Coronary artery (tissue), 2 donors: ENCODE results near the gene RASAL1.

Experiments used
- DNase-seq: peaks from one replicate; pipeline ENCODE4 v3.0.0-alpha.2; 2017; ENCODE audit warnings: low spot score
- H3K27ac ChIP-seq, 2 donors: fragments of 200-600 bp; sonication (generic); one replicate each; pipeline ENCODE4 v1.5.1; 2016 to 2019
- H3K4me3 ChIP-seq: fragments of 200-600 bp; sonication (generic); 2 replicates; pipeline ENCODE4 v1.5.1; 2016; ENCODE audit warnings: mild to moderate bottlenecking, moderate library complexity
- TF ChIP-seq, protein P1 (sequence below): fragments of 200-600 bp; sonication (generic); IDR thresholded peaks from one replicate; pipeline ENCODE4 v1.5.1; 2019; ENCODE audit warnings: antibody characterized with exemption

Gene RASAL1

DNA sequence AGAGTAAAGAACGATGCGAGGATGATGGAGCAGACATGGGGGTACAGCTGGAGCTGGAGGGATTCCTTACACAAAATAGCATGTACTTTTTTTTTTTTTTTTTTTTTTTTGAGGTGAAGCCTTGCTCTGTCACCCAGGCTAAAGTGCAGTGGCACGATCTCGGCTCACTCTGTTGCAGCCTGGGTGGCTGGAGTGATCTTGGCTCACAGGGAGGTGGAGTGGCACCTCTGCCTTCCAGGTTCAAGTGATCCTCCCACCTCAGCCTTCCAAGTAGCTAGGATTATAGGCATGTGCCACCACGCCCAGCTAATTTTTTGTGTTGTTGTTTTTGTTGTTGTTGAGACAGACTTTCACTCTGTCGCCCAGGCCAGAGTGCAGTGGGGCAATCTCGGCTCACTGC is 5.1 kb upstream of the RASAL1 start:
- TF ChIP-seq, protein P1, sequence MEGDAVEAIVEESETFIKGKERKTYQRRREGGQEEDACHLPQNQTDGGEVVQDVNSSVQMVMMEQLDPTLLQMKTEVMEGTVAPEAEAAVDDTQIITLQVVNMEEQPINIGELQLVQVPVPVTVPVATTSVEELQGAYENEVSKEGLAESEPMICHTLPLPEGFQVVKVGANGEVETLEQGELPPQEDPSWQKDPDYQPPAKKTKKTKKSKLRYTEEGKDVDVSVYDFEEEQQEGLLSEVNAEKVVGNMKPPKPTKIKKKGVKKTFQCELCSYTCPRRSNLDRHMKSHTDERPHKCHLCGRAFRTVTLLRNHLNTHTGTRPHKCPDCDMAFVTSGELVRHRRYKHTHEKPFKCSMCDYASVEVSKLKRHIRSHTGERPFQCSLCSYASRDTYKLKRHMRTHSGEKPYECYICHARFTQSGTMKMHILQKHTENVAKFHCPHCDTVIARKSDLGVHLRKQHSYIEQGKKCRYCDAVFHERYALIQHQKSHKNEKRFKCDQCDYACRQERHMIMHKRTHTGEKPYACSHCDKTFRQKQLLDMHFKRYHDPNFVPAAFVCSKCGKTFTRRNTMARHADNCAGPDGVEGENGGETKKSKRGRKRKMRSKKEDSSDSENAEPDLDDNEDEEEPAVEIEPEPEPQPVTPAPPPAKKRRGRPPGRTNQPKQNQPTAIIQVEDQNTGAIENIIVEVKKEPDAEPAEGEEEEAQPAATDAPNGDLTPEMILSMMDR: no peak
- DNase-seq: no peak
- H3K27ac ChIP-seq: no peak overlapping the region

GRCh38 chr12:113138826-113139225 is 3.3 kb upstream of the RASAL1 start:
- Histone ChIP-seq H3K4me3 (no peak overlapping the region), H3K27ac (no peak overlapping the region)
- DNase-seq: no peak
- TF ChIP-seq, protein P1: no peak

More for the DNA sequence above, 5.1 kb upstream of the RASAL1 start:
- H3K4me3 ChIP-seq: no peak overlapping the region

- no peak for DNase-seq
- no peak overlapping the region for H3K4me3 ChIP-seq
- TF ChIP-seq, protein P1: no peak
- H3K27ac ChIP-seq: no peak overlapping the region
These were observed 2.6 kb upstream of the RASAL1 start for GRCh38 chr12:113137861-113138783.

- TF ChIP-seq, protein P1: no peak
- no peak overlapping the region for H3K4me3 ChIP-seq
- H3K27ac ChIP-seq: no peak overlapping the region
- DNase-seq: no peak
These were observed 1.5 kb upstream of the RASAL1 start for GRCh38 chr12:113136990-113137511.

DNA sequence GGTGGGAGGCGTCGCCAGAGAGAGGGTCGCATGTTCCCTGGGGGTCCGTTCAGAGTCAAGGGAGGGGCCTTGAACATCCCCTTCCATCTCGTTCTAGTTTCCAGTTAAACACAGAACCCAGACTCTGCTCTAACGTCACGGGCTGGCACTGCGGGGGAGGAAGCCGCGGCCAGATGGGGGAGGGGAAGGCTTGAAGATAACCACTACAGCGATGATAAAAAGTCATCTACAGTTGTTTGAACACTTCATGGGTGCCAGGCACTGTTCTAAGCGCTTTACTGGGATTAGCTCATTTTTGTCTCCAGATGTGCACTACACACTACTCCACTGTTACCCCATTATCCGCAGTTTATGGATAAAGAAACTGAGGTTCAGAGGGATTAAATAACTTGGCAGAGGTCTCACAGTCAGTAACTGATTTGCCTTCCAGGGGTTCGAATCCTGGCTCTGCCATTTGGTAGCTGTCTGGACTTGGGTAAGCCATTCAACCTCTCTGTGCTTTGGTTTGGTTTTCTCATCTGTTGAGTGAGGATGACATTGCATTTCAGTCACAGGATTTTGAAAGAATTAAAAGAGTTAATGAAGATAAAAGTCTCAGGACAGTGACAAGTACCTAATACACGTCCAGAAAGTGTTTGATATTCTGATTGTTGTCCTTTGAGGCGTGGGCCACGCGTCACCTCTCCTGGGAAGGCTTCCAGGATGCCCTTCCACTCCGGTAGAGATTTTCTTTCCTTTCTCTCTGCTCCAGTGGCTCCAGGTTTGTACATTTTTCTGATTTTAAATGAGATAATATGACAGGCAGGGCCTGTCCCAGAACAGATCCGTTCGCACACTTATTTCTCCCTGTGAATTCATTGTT is 798 bp upstream of the RASAL1 start:
- Histone ChIP-seq H3K4me3 (no peak overlapping the region), H3K27ac (no peak overlapping the region)
- DNase-seq: no peak
- TF ChIP-seq, protein P1: no peak

DNA sequence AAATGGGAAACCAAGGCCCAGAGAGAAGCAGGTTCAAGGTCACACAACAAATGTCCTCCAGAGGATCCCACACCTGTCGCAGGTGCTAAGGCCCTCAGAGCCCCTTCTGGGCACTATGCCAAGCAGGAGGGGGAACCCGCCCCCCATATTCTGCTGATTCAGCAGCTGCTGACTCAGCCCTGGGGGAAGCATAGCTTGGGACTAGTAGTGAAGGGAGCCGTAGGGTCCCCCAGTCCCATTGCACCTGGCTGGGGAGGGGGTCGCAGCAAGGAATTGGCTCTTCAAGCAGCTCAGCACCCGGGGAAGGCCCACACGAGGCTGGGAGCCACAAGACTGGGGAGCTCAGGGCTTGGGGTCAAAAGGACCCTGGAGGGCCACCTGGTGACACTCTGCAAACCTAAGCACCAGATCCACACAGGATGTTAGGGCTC is 1.0 kb downstream of the RASAL1 start:
- TF ChIP-seq, protein P1: no peak
- H3K27ac ChIP-seq: no peak overlapping the region
- DNase-seq: no peak
- no peak overlapping the region for H3K4me3 ChIP-seq
